SK-N-MC (cell line): ENCODE measurements around the gene SEMA6A.

Experiments
- EZH2 ChIP-seq: fragments of 200-600 bp; sonication (generic); IDR thresholded peaks from one replicate; pipeline ENCODE4 v1.6.1; 2017; ENCODE audit warnings: antibody characterized with exemption
- FOXP2 ChIP-seq: optimal IDR thresholded peaks from 2 replicates; pipeline ENCODE3; 2011; ENCODE audit warnings: mild to moderate bottlenecking, moderate library complexity; ENCODE audit not compliant: insufficient read depth; ENCODE audit errors: extremely low read length, control extremely low read depth
- POLR2AphosphoS5 ChIP-seq: IDR thresholded peaks from 2 replicates; pipeline ENCODE4 v1.6.1; 2012; ENCODE audit warnings: mild to moderate bottlenecking, low read depth, low read length, borderline replicate concordance

DNA sequence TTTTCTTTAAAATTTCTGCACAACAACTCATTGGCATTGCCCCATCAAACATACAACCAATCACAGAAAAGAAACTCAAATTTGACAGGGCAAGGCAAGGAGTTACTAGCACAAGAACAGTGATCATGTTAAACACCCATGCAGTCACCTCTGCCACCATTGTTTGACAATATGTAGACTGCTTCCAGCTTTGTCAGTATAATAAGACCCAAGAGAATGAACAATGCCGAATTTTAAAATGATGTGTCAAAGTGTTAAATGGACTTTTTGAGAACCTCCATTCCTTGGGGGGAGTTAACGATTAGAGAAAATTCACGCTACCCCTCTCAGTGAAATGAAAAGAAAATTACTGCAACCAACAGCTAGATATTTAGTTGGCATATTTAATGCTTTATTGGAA lies 109.2 kb downstream of the SEMA6A start:
- no peak for TF ChIP-seq EZH2
- no peak for TF ChIP-seq POLR2AphosphoS5
- no peak for TF ChIP-seq FOXP2
